ENCODE results near the gene MPZL2. TPM values are rescaled to one million over a fixed set of nuclear protein-coding genes. Genes with fewer than 3 reads are reported as not detected.

The MPZL2 gene
- total and polyA plus RNA-seq, 12 donors, result 0.48 to 14.9 (median 5.1) TPM

DNA sequence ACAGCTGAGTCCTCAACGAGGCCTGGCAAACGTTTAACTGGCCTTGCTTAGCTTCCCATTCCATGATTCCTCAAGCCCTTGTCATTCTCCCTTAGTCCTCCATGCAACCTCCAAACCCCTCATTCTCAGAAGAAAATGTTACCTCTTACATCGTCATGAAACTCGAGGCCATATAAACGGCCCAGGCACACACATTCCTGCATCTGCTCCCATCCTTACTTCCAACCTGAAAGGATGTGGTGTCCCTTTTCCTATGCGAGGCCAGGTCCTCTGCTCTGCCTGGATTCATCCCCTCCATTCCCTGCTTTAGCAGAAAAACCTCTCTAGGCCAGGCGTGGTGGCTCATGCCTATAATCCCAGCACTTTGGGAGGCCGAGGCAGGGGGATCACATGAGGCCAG lies 20.9 kb downstream of the MPZL2 start:
- intact Hi-C loops (cut with DNase I), result no loop called here
- 64 to 77% (median 71%) methylated on average over 7 to 8 of the region's 8 CpGs for WGBS, 4 donors

GRCh38 chr11:118241764-118242098 lies 22.4 kb downstream of the MPZL2 start:
- H3K27ac ChIP-seq, result peak overlapping the region in 2 of 5 donors; percentile 66 to 80
- no peaks in the 10 kb centered on the region for H3K9me3 ChIP-seq (replicated peaks in 1 of 3)
- TF ChIP-seq, protein P1, sequence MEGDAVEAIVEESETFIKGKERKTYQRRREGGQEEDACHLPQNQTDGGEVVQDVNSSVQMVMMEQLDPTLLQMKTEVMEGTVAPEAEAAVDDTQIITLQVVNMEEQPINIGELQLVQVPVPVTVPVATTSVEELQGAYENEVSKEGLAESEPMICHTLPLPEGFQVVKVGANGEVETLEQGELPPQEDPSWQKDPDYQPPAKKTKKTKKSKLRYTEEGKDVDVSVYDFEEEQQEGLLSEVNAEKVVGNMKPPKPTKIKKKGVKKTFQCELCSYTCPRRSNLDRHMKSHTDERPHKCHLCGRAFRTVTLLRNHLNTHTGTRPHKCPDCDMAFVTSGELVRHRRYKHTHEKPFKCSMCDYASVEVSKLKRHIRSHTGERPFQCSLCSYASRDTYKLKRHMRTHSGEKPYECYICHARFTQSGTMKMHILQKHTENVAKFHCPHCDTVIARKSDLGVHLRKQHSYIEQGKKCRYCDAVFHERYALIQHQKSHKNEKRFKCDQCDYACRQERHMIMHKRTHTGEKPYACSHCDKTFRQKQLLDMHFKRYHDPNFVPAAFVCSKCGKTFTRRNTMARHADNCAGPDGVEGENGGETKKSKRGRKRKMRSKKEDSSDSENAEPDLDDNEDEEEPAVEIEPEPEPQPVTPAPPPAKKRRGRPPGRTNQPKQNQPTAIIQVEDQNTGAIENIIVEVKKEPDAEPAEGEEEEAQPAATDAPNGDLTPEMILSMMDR (IDR thresholded peaks at IDR 0.05), result no peak
- TF ChIP-seq POLR2A (IDR thresholded peaks at IDR 0.05), result no peak
- no peaks in the 10 kb centered on the region for H3K27me3 ChIP-seq
- WGBS, 4 donors, result 61 to 75% (median 66%) methylated on average over 1 of the region's 1 CpG
- no peak overlapping the region for H3K4me3 ChIP-seq
- intact Hi-C loops (cut with DNase I), result no loop called here
- no peak for DNase-seq
- no peaks in the 10 kb centered on the region for H3K36me3 ChIP-seq (replicated peaks in 1 of 2)
- peaks cover 9 to 12% of the 10 kb centered on the region in 2 donors for H3K4me1 ChIP-seq (replicated peaks in 1 of 2)

More for the DNA sequence above, 20.9 kb downstream of the MPZL2 start:
- no peak overlapping the region for H3K27ac ChIP-seq
- no peaks in the 10 kb centered on the region for H3K36me3 ChIP-seq (replicated peaks in 1 of 2)
- peaks cover 4% of the 10 kb centered on the region for H3K27me3 ChIP-seq
- TF ChIP-seq POLR2A (IDR thresholded peaks at IDR 0.05), result no peak
- TF ChIP-seq, protein P1 (IDR thresholded peaks at IDR 0.05), result no peak
- DNase-seq, result no peak
- no peak overlapping the region for H3K4me3 ChIP-seq
- H3K4me1 ChIP-seq (replicated peaks in 1 of 2), result peaks cover 9 to 12% of the 10 kb centered on the region in 2 donors
- H3K9me3 ChIP-seq (replicated peaks in 1 of 3), result no peaks in the 10 kb centered on the region

GRCh38 chr11:118240999-118241763 lies 22.9 kb downstream of the MPZL2 start:
- Histone ChIP-seq H3K27me3 (no peaks in the 10 kb centered on the region), H3K36me3 (replicated peaks in 1 of 2) (no peaks in the 10 kb centered on the region), H3K4me3 (no peak overlapping the region), H3K4me1 (replicated peaks in 1 of 2) (peaks cover 9 to 12% of the 10 kb centered on the region in 2 donors), H3K9me3 (replicated peaks in 1 of 3) (no peaks in the 10 kb centered on the region), H3K27ac (peak overlapping the region in 3 of 5 donors; percentile 7 to 80 (median 66))
- TF ChIP-seq, protein P1 (IDR thresholded peaks at IDR 0.05), result no peak
- TF ChIP-seq POLR2A (IDR thresholded peaks at IDR 0.05), result no peak
- peak; percentile 20 to 73 (median 43) for DNase-seq
- 13 to 18% (median 15%) methylated on average over 9 of the region's 9 CpGs for WGBS, 4 donors
- intact Hi-C loops (cut with DNase I), result no loop called here

DNA sequence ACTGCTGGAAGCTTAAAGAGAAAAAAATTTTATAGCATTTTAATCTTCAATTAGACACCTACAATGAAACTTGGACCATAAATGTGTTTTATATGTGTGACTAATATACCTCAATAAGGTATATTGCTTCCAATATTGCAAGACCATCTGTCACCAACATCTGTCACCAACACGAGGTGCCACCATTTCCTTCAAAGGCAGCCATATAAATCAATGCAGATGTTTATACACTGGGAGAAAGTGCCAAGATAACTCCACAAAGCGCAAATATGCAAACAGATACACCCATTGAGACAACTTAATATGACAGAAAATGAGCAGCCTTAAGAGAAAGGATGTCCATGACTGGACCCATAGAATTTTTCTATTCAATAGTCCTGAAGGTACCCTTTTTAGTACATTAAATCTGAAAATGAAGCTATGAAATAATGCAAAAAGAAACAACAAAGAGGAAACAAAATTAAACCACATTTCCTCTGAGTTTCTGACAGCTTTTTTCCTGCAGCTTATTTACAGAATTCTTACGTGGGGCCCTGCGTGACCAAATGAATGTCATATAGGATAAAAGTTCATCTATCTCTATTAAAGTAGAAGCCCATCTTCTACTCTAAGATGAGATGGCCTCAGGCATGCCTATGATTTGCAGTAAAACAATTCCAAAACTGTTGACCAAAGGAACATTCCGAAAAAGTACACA lies 24.4 kb downstream of the MPZL2 start:
- 65 to 67% (median 66%) methylated on average over 5 of the region's 5 CpGs for WGBS, 4 donors
- Histone ChIP-seq H3K9me3 (replicated peaks in 1 of 3) (no peaks in the 10 kb centered on the region), H3K4me3 (no peak overlapping the region), H3K36me3 (replicated peaks in 1 of 2) (no peaks in the 10 kb centered on the region), H3K27me3 (no peaks in the 10 kb centered on the region), H3K27ac (peak overlapping the region in 1 of 5 donors; percentile 80), H3K4me1 (replicated peaks in 1 of 2) (peaks cover 9 to 12% of the 10 kb centered on the region in 2 donors)
- TF ChIP-seq, protein P1 (IDR thresholded peaks at IDR 0.05), result no peak
- no peak for TF ChIP-seq POLR2A (IDR thresholded peaks at IDR 0.05)
- DNase-seq, result no peak
- intact Hi-C loops (cut with DNase I), result no loop called here

Data from adrenal gland (tissue), 12 donors.